Measurements from ENCODE around the gene CALR. TPM values are rescaled to one million over a fixed set of nuclear protein-coding genes. Genes with fewer than 3 reads are reported as not detected.
A peak's percentile ranks its signal among the peaks of the same experiment; 100 is the strongest.
"Not testable (repeated sequence)": the region's sequence is repeated elsewhere in the genome, so short reads cannot be mapped to it uniquely, and the experiment has no call there.

Gene CALR
- 365 TPM for total RNA-seq
- long read RNA-seq, transcript CALR-201 (9 exons, 1,903 nt), result major isoform, 288 of 332 reads
- long read RNA-seq, partial matches to known transcripts, result 37 of 332 reads
- long read RNA-seq, other reads (novel, unspliced or antisense), result 6 of 332 reads

- intact Hi-C loops (cut with micrococcal nuclease), result no loop called here
- Histone ChIP-seq H3K9me3 (replicated peaks) (no peaks in the 10 kb centered on the region), H3K27ac (replicated peaks) (peak within 1 kb of the TSS; percentile 91), H3K4me3 (peak within 1 kb of the TSS; percentile 83), H3K36me3 (peaks cover 41% of the 10 kb centered on the region), H3K4me1 (peaks cover 65% of the 10 kb centered on the region), H3K27me3 (ENCODE audit: low read depth) (no peaks in the 10 kb centered on the region)
- peak; percentile 100 for DNase-seq
- peak; percentile 31 for TF ChIP-seq CTCF (IDR thresholded peaks at IDR 0.05; ENCODE audit: borderline replicate concordance)
These were observed at the start of gene CALR for GRCh38 chr19:12937927-12938778. TSS of gene CALR (plus strand) at chr19:12938609. CDS start at chr19:12938680, 71 bp downstream.

GRCh38 chr19:12890299-12890786 is 48.1 kb upstream of the CALR start:
- intact Hi-C loops (cut with micrococcal nuclease); DNase-seq; H3K9me3 ChIP-seq (replicated peaks): not testable (repeated sequence)
- peaks cover 25% of the 10 kb centered on the region for H3K36me3 ChIP-seq
- peaks cover 23% of the 10 kb centered on the region for H3K27me3 ChIP-seq (ENCODE audit: low read depth)
- peak overlapping the region; percentile 44 for H3K27ac ChIP-seq (replicated peaks)
- peaks cover 25% of the 10 kb centered on the region for H3K4me1 ChIP-seq
- H3K4me3 ChIP-seq, result peak overlapping the region; percentile 99

GRCh38 chr19:12890787-12891552 is 47.4 kb upstream of the CALR start, which contains the start of gene GCDH:
TSS of gene GCDH (plus strand) at chr19:12891160. CDS start at chr19:12891305, 145 bp downstream.
- no peak for TF ChIP-seq CTCF (IDR thresholded peaks at IDR 0.05; ENCODE audit: borderline replicate concordance)
- Histone ChIP-seq H3K36me3 (peaks cover 28% of the 10 kb centered on the region), H3K9me3 (replicated peaks) (no peaks in the 10 kb centered on the region), H3K4me1 (peaks cover 19% of the 10 kb centered on the region), H3K27ac (replicated peaks) (peak within 1 kb of the TSS; percentile 87), H3K4me3 (peak within 1 kb of the TSS; percentile 99), H3K27me3 (ENCODE audit: low read depth) (peaks cover 17% of the 10 kb centered on the region)
- intact Hi-C loops (cut with micrococcal nuclease), result no loop called here
- peak; percentile 96 for DNase-seq

GRCh38 chr19:12891553-12892021 is 46.8 kb upstream of the CALR start:
- Histone ChIP-seq H3K27ac (replicated peaks) (peak overlapping the region; percentile 87), H3K4me3 (peak overlapping the region; percentile 99), H3K9me3 (replicated peaks) (no peaks in the 10 kb centered on the region), H3K27me3 (ENCODE audit: low read depth) (peaks cover 11% of the 10 kb centered on the region), H3K4me1 (peaks cover 17% of the 10 kb centered on the region), H3K36me3 (peaks cover 34% of the 10 kb centered on the region)
- intact Hi-C loops (cut with micrococcal nuclease), result no loop called here
- DNase-seq, result no peak
- TF ChIP-seq CTCF (IDR thresholded peaks at IDR 0.05; ENCODE audit: borderline replicate concordance), result no peak

- TF ChIP-seq CTCF (IDR thresholded peaks at IDR 0.05; ENCODE audit: borderline replicate concordance), result no peak
- H3K4me3 ChIP-seq, result no peak overlapping the region
- intact Hi-C loops (cut with micrococcal nuclease), result no loop called here
- H3K4me1 ChIP-seq, result peaks cover 17% of the 10 kb centered on the region
- no peak for DNase-seq
- no peak overlapping the region for H3K27ac ChIP-seq (replicated peaks)
- H3K27me3 ChIP-seq (ENCODE audit: low read depth), result no peaks in the 10 kb centered on the region
- peaks cover 54% of the 10 kb centered on the region for H3K36me3 ChIP-seq
- H3K9me3 ChIP-seq (replicated peaks), result no peaks in the 10 kb centered on the region
These were observed 44.8 kb upstream of the CALR start for GRCh38 chr19:12893582-12893981.

Data from left ventricle myocardium inferior (tissue), 1 donor.